Measurements from ENCODE around the gene PRIMA1.

PRIMA1 gene

GRCh38 chr14:93788293-93788542, at the start of gene PRIMA1:
PRIMA1 (minus strand) TSS chr14:93788485; CDS start chr14:93787718, 767 bp downstream.
- Histone ChIP-seq H3K9me3 (ENCODE audit: control insufficient read depth, low read length) (no peaks in the 10 kb centered on the region), H3K27me3 (replicated peaks; ENCODE audit: control insufficient read depth, insufficient read depth, low read length) (peaks cover 65% of the 10 kb centered on the region), H3K4me3 (ENCODE audit: low read length) (peak within 1 kb of the TSS; percentile 62), H3K36me3 (ENCODE audit: control insufficient read depth, insufficient read depth, low read length, severe bottlenecking) (no peaks in the 10 kb centered on the region), H3K4me1 (ENCODE audit: control insufficient read depth, insufficient read depth, low read length) (no peaks in the 10 kb centered on the region), H3K9ac (ENCODE audit: low read length) (no peak within 1 kb of the TSS)
- DNase-seq (ENCODE audit: low read depth), result no peak

GRCh38 chr14:93834699-93835371, 46.5 kb upstream of the PRIMA1 start:
- Histone ChIP-seq H3K9ac (ENCODE audit: low read length) (no peak overlapping the region), H3K27me3 (replicated peaks; ENCODE audit: control insufficient read depth, insufficient read depth, low read length) (peaks cover 23% of the 10 kb centered on the region), H3K4me3 (ENCODE audit: low read length) (no peak overlapping the region), H3K9me3 (ENCODE audit: control insufficient read depth, low read length) (no peaks in the 10 kb centered on the region), H3K4me1 (ENCODE audit: control insufficient read depth, insufficient read depth, low read length) (no peaks in the 10 kb centered on the region), H3K36me3 (ENCODE audit: control insufficient read depth, insufficient read depth, low read length, severe bottlenecking) (no peaks in the 10 kb centered on the region)
- no peak for DNase-seq (ENCODE audit: low read depth)

GRCh38 chr14:93832665-93833064, 44.4 kb upstream of the PRIMA1 start:
- Histone ChIP-seq H3K9me3 (ENCODE audit: control insufficient read depth, low read length) (no peaks in the 10 kb centered on the region), H3K9ac (ENCODE audit: low read length) (no peak overlapping the region), H3K4me3 (ENCODE audit: low read length) (no peak overlapping the region), H3K4me1 (ENCODE audit: control insufficient read depth, insufficient read depth, low read length) (no peaks in the 10 kb centered on the region), H3K36me3 (ENCODE audit: control insufficient read depth, insufficient read depth, low read length, severe bottlenecking) (no peaks in the 10 kb centered on the region), H3K27me3 (replicated peaks; ENCODE audit: control insufficient read depth, insufficient read depth, low read length) (peaks cover 23% of the 10 kb centered on the region)
- DNase-seq (ENCODE audit: low read depth), result no peak

GRCh38 chr14:93832081-93832480, 43.8 kb upstream of the PRIMA1 start:
- Histone ChIP-seq H3K9me3 (ENCODE audit: control insufficient read depth, low read length) (no peaks in the 10 kb centered on the region), H3K4me3 (ENCODE audit: low read length) (no peak overlapping the region), H3K9ac (ENCODE audit: low read length) (no peak overlapping the region), H3K4me1 (ENCODE audit: control insufficient read depth, insufficient read depth, low read length) (no peaks in the 10 kb centered on the region), H3K27me3 (replicated peaks; ENCODE audit: control insufficient read depth, insufficient read depth, low read length) (peaks cover 23% of the 10 kb centered on the region), H3K36me3 (ENCODE audit: control insufficient read depth, insufficient read depth, low read length, severe bottlenecking) (no peaks in the 10 kb centered on the region)
- DNase-seq (ENCODE audit: low read depth), result no peak

DNA sequence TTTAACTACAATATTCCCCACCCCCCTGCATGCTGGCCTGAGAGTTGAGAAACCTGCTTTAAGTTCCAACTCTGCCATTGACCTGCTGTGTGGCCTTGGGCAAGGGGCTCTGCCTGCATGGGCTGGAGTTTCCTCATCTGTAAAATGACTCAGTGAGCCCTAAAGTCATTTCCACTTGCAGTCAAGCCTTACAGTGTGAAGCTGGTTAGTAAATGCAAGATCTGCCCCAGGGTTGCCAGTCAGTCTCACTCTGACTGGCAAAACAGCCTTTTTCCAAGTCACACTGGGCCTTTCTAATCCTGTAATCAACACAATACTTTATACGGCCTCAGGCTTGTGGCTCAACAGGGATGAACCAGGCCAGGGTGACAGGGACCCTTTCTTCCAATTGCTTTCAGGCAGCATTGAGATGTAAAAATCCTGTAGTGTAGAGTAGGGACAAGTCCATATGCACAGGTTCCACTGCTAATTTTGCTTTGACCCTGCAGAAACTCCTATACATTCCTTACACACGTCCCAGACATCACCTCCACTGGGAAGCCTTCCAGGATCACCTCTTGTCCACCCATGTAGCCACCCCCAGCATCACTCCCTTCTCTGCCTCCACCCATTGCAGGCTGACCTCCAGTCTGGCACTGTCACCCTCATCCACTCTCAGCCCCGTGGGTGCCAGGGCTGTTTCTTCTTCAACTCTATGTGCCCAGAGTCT, 42.6 kb upstream of the PRIMA1 start:
- H3K9ac ChIP-seq (ENCODE audit: low read length), result no peak overlapping the region
- H3K4me3 ChIP-seq (ENCODE audit: low read length), result no peak overlapping the region
- peaks cover 23% of the 10 kb centered on the region for H3K27me3 ChIP-seq (replicated peaks; ENCODE audit: control insufficient read depth, insufficient read depth, low read length)
- no peak for DNase-seq (ENCODE audit: low read depth)
- H3K4me1 ChIP-seq (ENCODE audit: control insufficient read depth, insufficient read depth, low read length), result no peaks in the 10 kb centered on the region
- no peaks in the 10 kb centered on the region for H3K36me3 ChIP-seq (ENCODE audit: control insufficient read depth, insufficient read depth, low read length, severe bottlenecking)
- no peaks in the 10 kb centered on the region for H3K9me3 ChIP-seq (ENCODE audit: control insufficient read depth, low read length)

DNA sequence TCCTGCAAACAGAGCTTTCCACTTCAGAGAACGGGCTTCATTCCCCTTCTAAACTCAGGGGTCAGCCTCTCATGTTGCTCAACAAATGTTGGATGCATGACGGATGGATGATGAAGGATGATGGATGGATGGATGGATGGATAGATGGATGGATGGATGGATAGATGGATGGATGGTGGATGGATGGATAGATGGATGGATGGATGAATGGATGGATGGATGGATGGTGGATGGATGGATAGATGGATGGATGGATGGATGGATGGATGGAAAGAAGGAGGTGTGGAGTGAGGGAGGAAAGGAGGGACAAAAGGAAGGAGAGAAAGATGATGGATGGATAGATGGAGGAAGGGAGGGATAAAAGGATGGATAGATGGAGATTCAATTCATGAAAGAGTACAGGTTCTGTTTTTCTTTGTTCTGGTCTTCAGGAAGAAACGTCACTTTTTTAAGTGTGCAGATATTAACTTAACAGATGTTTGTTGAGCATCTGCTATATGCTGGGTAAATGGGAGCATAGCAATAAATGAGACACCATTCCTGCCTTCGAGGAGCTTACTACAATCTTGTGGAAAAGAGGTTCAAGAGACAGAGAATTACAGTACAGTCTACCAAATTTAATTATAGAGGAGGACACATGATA, 41.7 kb upstream of the PRIMA1 start:
- no peak overlapping the region for H3K4me3 ChIP-seq (ENCODE audit: low read length)
- H3K27me3 ChIP-seq (replicated peaks; ENCODE audit: control insufficient read depth, insufficient read depth, low read length), result peaks cover 22% of the 10 kb centered on the region
- H3K4me1 ChIP-seq (ENCODE audit: control insufficient read depth, insufficient read depth, low read length), result no peaks in the 10 kb centered on the region
- H3K9me3 ChIP-seq (ENCODE audit: control insufficient read depth, low read length), result no peaks in the 10 kb centered on the region
- no peak overlapping the region for H3K9ac ChIP-seq (ENCODE audit: low read length)
- H3K36me3 ChIP-seq (ENCODE audit: control insufficient read depth, insufficient read depth, low read length, severe bottlenecking), result no peaks in the 10 kb centered on the region
- DNase-seq (ENCODE audit: low read depth), result no peak

GRCh38 chr14:93825235-93825553, 36.9 kb upstream of the PRIMA1 start:
- Histone ChIP-seq H3K36me3 (ENCODE audit: control insufficient read depth, insufficient read depth, low read length, severe bottlenecking) (no peaks in the 10 kb centered on the region), H3K4me1 (ENCODE audit: control insufficient read depth, insufficient read depth, low read length) (no peaks in the 10 kb centered on the region), H3K27me3 (replicated peaks; ENCODE audit: control insufficient read depth, insufficient read depth, low read length) (peaks cover 11% of the 10 kb centered on the region), H3K4me3 (ENCODE audit: low read length) (no peak overlapping the region), H3K9ac (ENCODE audit: low read length) (no peak overlapping the region), H3K9me3 (ENCODE audit: control insufficient read depth, low read length) (peaks cover 8% of the 10 kb centered on the region)
- DNase-seq (ENCODE audit: low read depth), result no peak

GRCh38 chr14:93824518-93825234, 36.4 kb upstream of the PRIMA1 start:
- Histone ChIP-seq H3K36me3 (ENCODE audit: control insufficient read depth, insufficient read depth, low read length, severe bottlenecking) (no peaks in the 10 kb centered on the region), H3K27me3 (replicated peaks; ENCODE audit: control insufficient read depth, insufficient read depth, low read length) (peaks cover 11% of the 10 kb centered on the region)
- no peak for DNase-seq (ENCODE audit: low read depth)

DNA sequence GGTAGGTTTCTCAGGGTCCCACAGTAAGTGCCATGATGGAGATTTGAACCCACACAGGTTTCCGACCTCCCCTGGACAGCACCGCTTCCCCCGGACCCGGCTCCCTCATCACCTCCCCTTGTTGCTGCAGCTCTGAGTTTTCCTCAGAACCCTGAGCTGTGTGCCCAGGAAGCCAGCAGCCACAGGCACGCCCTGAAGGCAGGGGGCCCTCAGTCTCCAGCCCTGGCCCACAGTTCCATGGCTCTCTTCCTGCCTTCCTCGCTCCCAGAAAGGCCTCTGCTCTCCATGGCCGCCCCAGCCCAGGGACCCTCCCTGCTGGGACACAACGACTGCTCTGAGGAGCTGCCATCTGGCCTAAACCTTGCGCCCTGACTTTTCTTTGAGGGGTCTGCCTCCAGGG, 35.8 kb upstream of the PRIMA1 start:
- no peaks in the 10 kb centered on the region for H3K4me1 ChIP-seq (ENCODE audit: control insufficient read depth, insufficient read depth, low read length)
- no peaks in the 10 kb centered on the region for H3K36me3 ChIP-seq (ENCODE audit: control insufficient read depth, insufficient read depth, low read length, severe bottlenecking)
- no peak overlapping the region for H3K9ac ChIP-seq (ENCODE audit: low read length)
- peaks cover 11% of the 10 kb centered on the region for H3K27me3 ChIP-seq (replicated peaks; ENCODE audit: control insufficient read depth, insufficient read depth, low read length)
- H3K4me3 ChIP-seq (ENCODE audit: low read length), result no peak overlapping the region
- no peak for DNase-seq (ENCODE audit: low read depth)
- peaks cover 8% of the 10 kb centered on the region for H3K9me3 ChIP-seq (ENCODE audit: control insufficient read depth, low read length)

More at GRCh38 chr14:93824518-93825234, 36.4 kb upstream of the PRIMA1 start:
- no peaks in the 10 kb centered on the region for H3K4me1 ChIP-seq (ENCODE audit: control insufficient read depth, insufficient read depth, low read length)
- H3K4me3 ChIP-seq (ENCODE audit: low read length), result no peak overlapping the region
- peaks cover 8% of the 10 kb centered on the region for H3K9me3 ChIP-seq (ENCODE audit: control insufficient read depth, low read length)
- H3K9ac ChIP-seq (ENCODE audit: low read length), result no peak overlapping the region

GRCh38 chr14:93821051-93821450, 32.8 kb upstream of the PRIMA1 start:
- Histone ChIP-seq H3K9me3 (ENCODE audit: control insufficient read depth, low read length) (peaks cover 16% of the 10 kb centered on the region), H3K4me3 (ENCODE audit: low read length) (no peak overlapping the region), H3K4me1 (ENCODE audit: control insufficient read depth, insufficient read depth, low read length) (no peaks in the 10 kb centered on the region), H3K36me3 (ENCODE audit: control insufficient read depth, insufficient read depth, low read length, severe bottlenecking) (no peaks in the 10 kb centered on the region), H3K27me3 (replicated peaks; ENCODE audit: control insufficient read depth, insufficient read depth, low read length) (peaks cover 10% of the 10 kb centered on the region), H3K9ac (ENCODE audit: low read length) (no peak overlapping the region)
- DNase-seq (ENCODE audit: low read depth), result no peak

DNA sequence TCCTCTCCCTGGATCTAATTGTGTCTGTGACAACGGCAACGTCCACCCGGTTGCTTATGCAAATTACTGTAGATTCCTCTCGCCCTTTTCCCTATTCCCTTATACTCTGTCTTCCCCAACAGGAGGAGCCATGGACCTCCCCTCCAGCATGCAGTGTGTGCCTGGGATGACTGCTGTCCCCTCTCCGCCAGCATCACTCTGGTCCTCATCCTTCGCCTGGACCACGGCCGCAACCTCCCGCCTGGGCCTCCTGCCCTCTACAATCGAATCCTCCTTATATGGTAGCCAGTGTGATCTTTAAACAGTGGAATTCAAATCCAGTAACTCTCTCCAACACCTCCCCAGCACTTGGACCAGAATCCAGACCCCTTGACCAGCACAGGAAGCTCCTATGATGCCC, 30.6 kb upstream of the PRIMA1 start:
- no peak overlapping the region for H3K4me3 ChIP-seq (ENCODE audit: low read length)
- no peaks in the 10 kb centered on the region for H3K36me3 ChIP-seq (ENCODE audit: control insufficient read depth, insufficient read depth, low read length, severe bottlenecking)
- peaks cover 35% of the 10 kb centered on the region for H3K9me3 ChIP-seq (ENCODE audit: control insufficient read depth, low read length)
- no peaks in the 10 kb centered on the region for H3K4me1 ChIP-seq (ENCODE audit: control insufficient read depth, insufficient read depth, low read length)
- DNase-seq (ENCODE audit: low read depth), result no peak
- H3K27me3 ChIP-seq (replicated peaks; ENCODE audit: control insufficient read depth, insufficient read depth, low read length), result peaks cover 4% of the 10 kb centered on the region
- H3K9ac ChIP-seq (ENCODE audit: low read length), result no peak overlapping the region

Data from adipocyte (in vitro differentiated cells).